ENCODE results near the gene MEGF9.

DNA sequence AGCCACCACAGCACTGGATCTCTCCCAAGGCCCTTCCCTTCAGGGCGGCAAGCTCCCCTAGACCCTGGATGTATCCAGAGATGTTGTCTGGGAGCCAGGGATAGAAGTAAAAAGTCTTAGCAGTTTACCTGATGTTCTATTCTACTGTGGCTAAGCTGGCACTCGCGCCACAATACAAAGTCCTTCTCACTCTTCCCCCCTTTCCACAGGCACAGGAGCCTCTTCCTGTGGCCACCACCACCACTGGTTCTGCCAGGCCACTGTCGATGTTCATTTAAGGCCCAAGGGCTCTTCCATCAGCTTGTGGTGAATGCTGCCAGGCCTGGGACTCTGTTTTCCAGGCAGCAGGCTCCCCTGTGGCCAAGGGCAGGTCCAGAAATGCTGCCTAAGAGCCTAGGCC, 33.7 kb downstream of the MEGF9 start:
- TF ChIP-seq CTCF (conservative IDR thresholded peaks at IDR 0.05 in 1 of 2, IDR thresholded peaks at IDR 0.05 in 1 of 2; ENCODE audit: extremely low read depth in 1 of 2, insufficient read depth in 1 of 2, low read depth in 1 of 2, low read length in 2 of 2), result no peak
- TF ChIP-seq EZH2 (IDR thresholded peaks at IDR 0.05; ENCODE audit: borderline replicate concordance, low read length), result no peak
